WTC11 (cell line): ENCODE results near the gene LPP. TPM values are rescaled to one million over a fixed set of nuclear protein-coding genes. Genes with fewer than 3 reads are reported as not detected.

Experiments used
- ATAC-seq: fragments of 200-7000 bp; cut with Tn5 transposase; 2 replicates; pipeline ENCODE4 v1.10.0; 2021; ENCODE audit warnings: mild to moderate bottlenecking, moderate library complexity
- CTCF ChIA-PET: fragments of 300-600 bp; sonication (Branson Sonifier 250); formaldehyde crosslinking; loops from one replicate; lab custom pipeline; 2021; ENCODE audit warnings: antibody characterized with exemption; lab: Charles Lee
- POLR2A ChIA-PET: fragments of 350-600 bp; sonication (Branson Sonifier 250); formaldehyde crosslinking; loops from one replicate; lab custom pipeline; 2021; ENCODE audit warnings: antibody characterized with exemption; lab: Charles Lee
- DNase-seq: peaks from one replicate; pipeline ENCODE4 v3.0.0; 2021; ENCODE audit warnings: low spot score
- H3K27ac Mint-ChIP-seq: 2 replicates; pipeline ENCODE4 v1.8.0; 2021; ENCODE audit warnings: mixed read lengths
- H3K27me3 Mint-ChIP-seq: 2 replicates; pipeline ENCODE4 v1.8.0; 2021; ENCODE audit warnings: low read depth, mild to moderate bottlenecking, moderate library complexity, mixed read lengths
- H3K36me3 Mint-ChIP-seq: 2 replicates; pipeline ENCODE4 v1.8.0; 2021; ENCODE audit warnings: mixed read lengths
- H3K4me1 Mint-ChIP-seq: 2 replicates; pipeline ENCODE4 v1.8.0; 2022; ENCODE audit warnings: mixed read lengths
- H3K4me3 Mint-ChIP-seq: 2 replicates; pipeline ENCODE4 v1.8.0; 2021; ENCODE audit warnings: mild to moderate bottlenecking, moderate library complexity, mixed read lengths
- H3K9me3 Mint-ChIP-seq: 2 replicates; pipeline ENCODE4 v1.8.0; 2021; ENCODE audit warnings: mixed read lengths
- CDX4 ChIP-seq: fragments of 250-450 bp; sonication (Bioruptor Pico); IDR thresholded peaks from 2 replicates; pipeline ENCODE4 v1.9.0; 2021; ENCODE audit warnings: moderate library complexity, mild to moderate bottlenecking, inconsistent platforms, borderline replicate concordance
- CREM ChIP-seq: sonication (generic); formaldehyde crosslinking; IDR thresholded peaks from 2 replicates; pipeline ENCODE4 v1.8.1; 2022; ENCODE audit warnings: mild to moderate bottlenecking, missing genetic modification reagents, moderate library complexity
- FOXJ3 ChIP-seq: sonication (generic); formaldehyde crosslinking; IDR thresholded peaks from 2 replicates; pipeline ENCODE4 v1.9.0; 2021; ENCODE audit warnings: missing genetic modification reagents, mild to moderate bottlenecking, borderline replicate concordance
- FOXK1 ChIP-seq: sonication (generic); formaldehyde crosslinking; IDR thresholded peaks from 2 replicates; pipeline ENCODE4 v1.8.0; 2022; ENCODE audit warnings: mild to moderate bottlenecking, moderate library complexity, missing genetic modification reagents
- IRF1 ChIP-seq: sonication (generic); formaldehyde crosslinking; IDR thresholded peaks from 2 replicates; pipeline ENCODE4 v1.8.0; 2023; ENCODE audit warnings: missing genetic modification reagents
- NR1H2 ChIP-seq: sonication (generic); formaldehyde crosslinking; IDR thresholded peaks from 2 replicates; pipeline ENCODE4 v1.9.0; 2021; ENCODE audit warnings: mild to moderate bottlenecking, moderate library complexity, missing genetic modification reagents
- NR3C1 ChIP-seq: sonication (generic); formaldehyde crosslinking; conservative IDR thresholded peaks from 2 replicates; pipeline ENCODE4 v1.8.1; 2023; ENCODE audit warnings: low read depth, mild to moderate bottlenecking, missing genetic modification reagents
- PRRX2 ChIP-seq: fragments of 250-450 bp; sonication (Bioruptor Pico); IDR thresholded peaks from 2 replicates; pipeline ENCODE4 v1.8.0; 2021; ENCODE audit warnings: mild to moderate bottlenecking
- RELA ChIP-seq: sonication (generic); formaldehyde crosslinking; IDR thresholded peaks from 2 replicates; pipeline ENCODE4 v1.8.1; 2022; ENCODE audit warnings: missing genetic modification reagents, mild to moderate bottlenecking, borderline replicate concordance
- SOX15 ChIP-seq: fragments of 250-450 bp; sonication (Bioruptor Pico); IDR thresholded peaks from 2 replicates; pipeline ENCODE4 v1.9.0; 2021; ENCODE audit warnings: mild to moderate bottlenecking
- TEAD1 ChIP-seq: sonication (generic); formaldehyde crosslinking; IDR thresholded peaks from 2 replicates; pipeline ENCODE4 v1.8.0; 2022; ENCODE audit warnings: mild to moderate bottlenecking, missing genetic modification reagents
- TP53 ChIP-seq: sonication (generic); formaldehyde crosslinking; IDR thresholded peaks from 2 replicates; pipeline ENCODE4 v1.8.1; 2023; ENCODE audit warnings: mild to moderate bottlenecking, missing genetic modification reagents
- ZBTB43 ChIP-seq: sonication (generic); formaldehyde crosslinking; IDR thresholded peaks from 2 replicates; pipeline ENCODE4 v1.8.1; 2023; ENCODE audit warnings: mild to moderate bottlenecking, missing genetic modification reagents
- ZNF219 ChIP-seq: sonication (generic); formaldehyde crosslinking; IDR thresholded peaks from 2 replicates; pipeline ENCODE4 v1.8.0; 2023; ENCODE audit warnings: missing genetic modification reagents, mild to moderate bottlenecking, borderline replicate concordance
- ZNF423 ChIP-seq: fragments of 250-450 bp; sonication (Bioruptor Pico); IDR thresholded peaks from 2 replicates; pipeline ENCODE4 v2.1.2; 2022; ENCODE audit warnings: mild to moderate bottlenecking, moderate library complexity
- ZNF671 ChIP-seq: fragments of 250-450 bp; sonication (Bioruptor Pico); IDR thresholded peaks from 2 replicates; pipeline ENCODE4 v1.8.0; 2021; ENCODE audit warnings: mild to moderate bottlenecking
- total RNA-seq: library from RNA; stranded (reverse); gene quantifications from 3 replicates; pipeline ENCODE4 v1.2.3, GENCODE V29; 2021
- TF ChIP-seq, protein P1 (sequence below): sonication (generic); formaldehyde crosslinking; IDR thresholded peaks from 2 replicates; pipeline ENCODE4 v1.8.0; 2022; ENCODE audit warnings: mild to moderate bottlenecking, missing genetic modification reagents
- TF ChIP-seq, protein P2 (sequence below): sonication (generic); formaldehyde crosslinking; IDR thresholded peaks from 2 replicates; pipeline ENCODE4 v1.8.1; 2022; ENCODE audit warnings: mild to moderate bottlenecking, moderate library complexity, missing genetic modification reagents
- TF ChIP-seq, protein P3 (sequence below): sonication (generic); formaldehyde crosslinking; IDR thresholded peaks from 2 replicates; pipeline ENCODE4 v1.8.1; 2023; ENCODE audit warnings: mild to moderate bottlenecking, missing genetic modification reagents, borderline replicate concordance
- TF ChIP-seq, protein P4 (sequence below): sonication (generic); formaldehyde crosslinking; IDR thresholded peaks from 2 replicates; pipeline ENCODE4 v1.8.1; 2022; ENCODE audit warnings: mild to moderate bottlenecking, missing genetic modification reagents, moderate library complexity, borderline replicate concordance

LPP gene
- total RNA-seq, 1 experiment from 2014 or later = 49.6 TPM

GRCh38 chr3:188271226-188271914, 117.4 kb downstream of the LPP start:
- H3K4me1 Mint-ChIP-seq = peaks cover 27% of the 10 kb centered on the region
- ATAC-seq (no peak), DNase-seq (no peak)
- POLR2A ChIA-PET = no interaction called here
- peak overlapping the region; percentile 67 for H3K27ac Mint-ChIP-seq
- H3K27me3 Mint-ChIP-seq = no peaks in the 10 kb centered on the region
- no peak overlapping the region for H3K4me3 Mint-ChIP-seq
- CTCF ChIA-PET = no interaction called here
- H3K9me3 Mint-ChIP-seq = no peaks in the 10 kb centered on the region
- no peak for TF ChIP-seq ZBTB43 (CRISPR knock-in tag)
- H3K36me3 Mint-ChIP-seq = no peaks in the 10 kb centered on the region

DNA sequence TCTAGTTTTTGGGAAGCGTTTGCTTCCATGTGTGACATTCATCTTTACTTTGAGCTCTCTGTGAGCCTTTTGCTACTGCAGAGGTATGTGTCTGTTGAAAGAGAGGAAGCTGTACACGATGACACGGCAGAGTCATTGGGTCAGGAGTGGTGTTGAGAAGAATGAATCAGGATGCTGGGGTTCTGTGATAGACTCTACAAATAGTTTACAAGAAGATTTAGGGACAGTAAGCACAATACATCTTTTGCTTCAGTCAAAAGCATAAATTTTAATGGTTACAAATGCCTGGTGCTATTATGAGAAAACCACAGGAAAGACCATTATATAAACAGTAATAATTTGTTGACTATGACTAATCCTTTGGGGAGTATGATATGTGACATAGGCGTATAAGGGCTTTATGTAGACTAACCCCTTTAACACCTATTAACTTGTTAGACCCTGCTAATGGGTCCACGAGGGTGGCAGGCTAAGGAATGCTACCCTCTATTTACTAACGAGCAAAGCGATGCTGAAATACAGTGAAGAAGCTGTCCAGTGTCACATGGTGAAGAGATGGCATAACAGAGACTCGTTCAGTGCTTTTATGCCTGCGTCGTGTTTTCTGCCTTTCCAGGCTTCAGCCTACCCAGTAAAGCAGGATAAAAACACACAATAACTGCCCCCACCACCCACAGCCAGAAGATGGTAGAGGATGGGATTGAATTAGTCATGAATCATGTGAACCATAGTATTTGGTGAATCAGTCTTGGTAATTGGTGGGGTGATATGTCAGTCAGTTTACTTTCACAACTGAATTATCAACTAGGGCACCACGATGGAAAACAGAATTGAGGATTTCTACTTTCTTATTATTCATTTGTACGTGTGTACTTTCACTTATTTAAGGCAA, 118.8 kb downstream of the LPP start:
- DNase-seq = no peak
- no peak for ATAC-seq
- Mint-ChIP-seq H3K9me3 (no peaks in the 10 kb centered on the region), H3K27me3 (no peaks in the 10 kb centered on the region), H3K4me3 (no peak overlapping the region), H3K36me3 (no peaks in the 10 kb centered on the region), H3K4me1 (peaks cover 32% of the 10 kb centered on the region), H3K27ac (no peak overlapping the region)
- TF ChIP-seq, protein P1, sequence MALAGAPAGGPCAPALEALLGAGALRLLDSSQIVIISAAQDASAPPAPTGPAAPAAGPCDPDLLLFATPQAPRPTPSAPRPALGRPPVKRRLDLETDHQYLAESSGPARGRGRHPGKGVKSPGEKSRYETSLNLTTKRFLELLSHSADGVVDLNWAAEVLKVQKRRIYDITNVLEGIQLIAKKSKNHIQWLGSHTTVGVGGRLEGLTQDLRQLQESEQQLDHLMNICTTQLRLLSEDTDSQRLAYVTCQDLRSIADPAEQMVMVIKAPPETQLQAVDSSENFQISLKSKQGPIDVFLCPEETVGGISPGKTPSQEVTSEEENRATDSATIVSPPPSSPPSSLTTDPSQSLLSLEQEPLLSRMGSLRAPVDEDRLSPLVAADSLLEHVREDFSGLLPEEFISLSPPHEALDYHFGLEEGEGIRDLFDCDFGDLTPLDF = no peak
- TF ChIP-seq CREM (CRISPR knock-in tag) (no peak), TEAD1 (no peak), PRRX2 (no peak), IRF1 (CRISPR knock-in tag) (no peak), TP53 (CRISPR knock-in tag) (no peak), ZNF671 (CRISPR knock-in tag) (no peak), CDX4 (no peak), SOX15 (CRISPR knock-in tag) (no peak), ZNF423 (no peak), ZNF219 (CRISPR knock-in tag) (no peak), NR1H2 (no peak), NR3C1 (CRISPR knock-in tag) (no peak), RELA (CRISPR knock-in tag) (no peak), FOXK1 (CRISPR knock-in tag) (no peak), FOXJ3 (CRISPR knock-in tag) (no peak)
- TF ChIP-seq, protein P2, sequence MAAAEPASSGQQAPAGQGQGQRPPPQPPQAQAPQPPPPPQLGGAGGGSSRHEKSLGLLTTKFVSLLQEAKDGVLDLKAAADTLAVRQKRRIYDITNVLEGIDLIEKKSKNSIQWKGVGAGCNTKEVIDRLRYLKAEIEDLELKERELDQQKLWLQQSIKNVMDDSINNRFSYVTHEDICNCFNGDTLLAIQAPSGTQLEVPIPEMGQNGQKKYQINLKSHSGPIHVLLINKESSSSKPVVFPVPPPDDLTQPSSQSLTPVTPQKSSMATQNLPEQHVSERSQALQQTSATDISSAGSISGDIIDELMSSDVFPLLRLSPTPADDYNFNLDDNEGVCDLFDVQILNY = no peak
- TF ChIP-seq, protein P3, sequence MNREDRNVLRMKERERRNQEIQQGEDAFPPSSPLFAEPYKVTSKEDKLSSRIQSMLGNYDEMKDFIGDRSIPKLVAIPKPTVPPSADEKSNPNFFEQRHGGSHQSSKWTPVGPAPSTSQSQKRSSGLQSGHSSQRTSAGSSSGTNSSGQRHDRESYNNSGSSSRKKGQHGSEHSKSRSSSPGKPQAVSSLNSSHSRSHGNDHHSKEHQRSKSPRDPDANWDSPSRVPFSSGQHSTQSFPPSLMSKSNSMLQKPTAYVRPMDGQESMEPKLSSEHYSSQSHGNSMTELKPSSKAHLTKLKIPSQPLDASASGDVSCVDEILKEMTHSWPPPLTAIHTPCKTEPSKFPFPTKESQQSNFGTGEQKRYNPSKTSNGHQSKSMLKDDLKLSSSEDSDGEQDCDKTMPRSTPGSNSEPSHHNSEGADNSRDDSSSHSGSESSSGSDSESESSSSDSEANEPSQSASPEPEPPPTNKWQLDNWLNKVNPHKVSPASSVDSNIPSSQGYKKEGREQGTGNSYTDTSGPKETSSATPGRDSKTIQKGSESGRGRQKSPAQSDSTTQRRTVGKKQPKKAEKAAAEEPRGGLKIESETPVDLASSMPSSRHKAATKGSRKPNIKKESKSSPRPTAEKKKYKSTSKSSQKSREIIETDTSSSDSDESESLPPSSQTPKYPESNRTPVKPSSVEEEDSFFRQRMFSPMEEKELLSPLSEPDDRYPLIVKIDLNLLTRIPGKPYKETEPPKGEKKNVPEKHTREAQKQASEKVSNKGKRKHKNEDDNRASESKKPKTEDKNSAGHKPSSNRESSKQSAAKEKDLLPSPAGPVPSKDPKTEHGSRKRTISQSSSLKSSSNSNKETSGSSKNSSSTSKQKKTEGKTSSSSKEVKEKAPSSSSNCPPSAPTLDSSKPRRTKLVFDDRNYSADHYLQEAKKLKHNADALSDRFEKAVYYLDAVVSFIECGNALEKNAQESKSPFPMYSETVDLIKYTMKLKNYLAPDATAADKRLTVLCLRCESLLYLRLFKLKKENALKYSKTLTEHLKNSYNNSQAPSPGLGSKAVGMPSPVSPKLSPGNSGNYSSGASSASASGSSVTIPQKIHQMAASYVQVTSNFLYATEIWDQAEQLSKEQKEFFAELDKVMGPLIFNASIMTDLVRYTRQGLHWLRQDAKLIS (CRISPR knock-in tag) = no peak
- TF ChIP-seq, protein P4, sequence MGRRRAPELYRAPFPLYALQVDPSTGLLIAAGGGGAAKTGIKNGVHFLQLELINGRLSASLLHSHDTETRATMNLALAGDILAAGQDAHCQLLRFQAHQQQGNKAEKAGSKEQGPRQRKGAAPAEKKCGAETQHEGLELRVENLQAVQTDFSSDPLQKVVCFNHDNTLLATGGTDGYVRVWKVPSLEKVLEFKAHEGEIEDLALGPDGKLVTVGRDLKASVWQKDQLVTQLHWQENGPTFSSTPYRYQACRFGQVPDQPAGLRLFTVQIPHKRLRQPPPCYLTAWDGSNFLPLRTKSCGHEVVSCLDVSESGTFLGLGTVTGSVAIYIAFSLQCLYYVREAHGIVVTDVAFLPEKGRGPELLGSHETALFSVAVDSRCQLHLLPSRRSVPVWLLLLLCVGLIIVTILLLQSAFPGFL (CRISPR knock-in tag) = no peak
- CTCF ChIA-PET = no interaction called here
- POLR2A ChIA-PET = no interaction called here
